ENCODE measurements around the gene RBM4. TPM values are rescaled to one million over a fixed set of nuclear protein-coding genes. Genes with fewer than 3 reads are reported as not detected.

RBM4 gene
- total and polyA plus RNA-seq, 2 of the 13 experiments (the other 11 are each of a cell fraction or from before 2014, with no cell fraction given) = 126 to 136 TPM

DNA sequence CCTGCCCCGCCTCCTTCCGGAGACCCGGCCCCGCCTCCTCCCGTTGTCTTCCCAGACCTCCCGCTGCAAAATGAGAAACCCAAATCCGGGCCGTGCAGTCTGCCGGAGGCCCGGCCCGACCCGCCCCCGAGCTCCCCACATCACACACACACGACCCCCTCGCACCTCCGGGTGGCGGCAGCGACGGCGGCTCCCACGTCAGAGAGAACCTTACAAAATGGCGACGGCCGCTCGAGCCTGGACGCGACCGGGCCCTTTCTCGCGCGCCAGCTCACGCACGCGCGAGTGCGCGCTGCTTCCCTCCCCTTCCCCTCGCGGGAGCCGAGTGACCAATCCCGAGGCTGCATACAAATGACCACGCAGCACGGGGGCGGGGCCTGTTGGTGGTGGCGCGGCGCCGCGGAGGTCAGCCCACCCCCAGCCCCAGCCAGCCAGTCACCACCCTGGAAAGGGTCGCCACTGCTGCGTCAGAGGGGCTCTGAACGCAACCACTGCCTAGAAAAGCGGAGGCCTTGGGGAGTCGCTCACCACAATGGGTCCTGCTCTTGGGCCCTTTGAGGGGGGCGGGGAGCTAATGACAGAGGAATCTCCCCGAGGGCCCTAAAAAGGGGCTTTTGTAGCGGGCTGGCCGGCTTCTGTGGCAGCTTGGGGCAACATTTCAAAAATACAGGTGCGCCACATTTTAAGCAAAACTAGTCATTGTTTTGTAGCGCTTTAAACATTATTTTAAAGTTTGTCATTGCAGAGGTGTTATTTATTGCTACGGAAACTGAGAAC, 39.3 kb downstream of the RBM4 start, which contains the start of gene RBM4B (continued):
- TF ChIP-seq, protein P1, sequence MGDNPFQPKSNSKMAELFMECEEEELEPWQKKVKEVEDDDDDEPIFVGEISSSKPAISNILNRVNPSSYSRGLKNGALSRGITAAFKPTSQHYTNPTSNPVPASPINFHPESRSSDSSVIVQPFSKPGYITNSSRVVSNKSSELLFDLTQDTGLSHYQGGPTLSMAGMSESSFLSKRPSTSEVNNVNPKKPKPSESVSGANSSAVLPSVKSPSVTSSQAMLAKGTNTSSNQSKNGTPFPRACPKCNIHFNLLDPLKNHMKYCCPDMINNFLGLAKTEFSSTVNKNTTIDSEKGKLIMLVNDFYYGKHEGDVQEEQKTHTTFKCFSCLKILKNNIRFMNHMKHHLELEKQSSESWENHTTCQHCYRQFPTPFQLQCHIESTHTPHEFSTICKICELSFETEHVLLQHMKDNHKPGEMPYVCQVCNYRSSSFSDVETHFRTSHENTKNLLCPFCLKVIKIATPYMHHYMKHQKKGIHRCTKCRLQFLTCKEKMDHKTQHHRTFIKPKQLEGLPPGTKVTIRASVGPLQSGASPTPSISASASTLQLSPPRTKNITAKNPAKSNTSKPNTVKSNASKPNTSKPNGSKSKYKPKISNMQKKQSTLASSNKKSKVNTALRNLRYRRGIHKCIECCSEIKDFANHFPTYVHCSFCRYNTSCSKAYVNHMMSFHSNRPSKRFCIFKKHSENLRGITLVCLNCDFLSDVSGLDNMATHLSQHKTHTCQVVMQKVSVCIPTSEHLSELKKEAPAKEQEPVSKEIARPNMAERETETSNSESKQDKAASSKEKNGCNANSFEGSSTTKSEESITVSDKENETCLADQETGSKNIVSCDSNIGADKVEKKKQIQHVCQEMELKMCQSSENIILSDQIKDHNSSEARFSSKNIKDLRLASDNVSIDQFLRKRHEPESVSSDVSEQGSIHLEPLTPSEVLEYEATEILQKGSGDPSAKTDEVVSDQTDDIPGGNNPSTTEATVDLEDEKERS (CRISPR knock-in tag; IDR thresholded peaks at IDR 0.05) = peak; percentile 66; the same call in 1 of the 2 replicates
- TF ChIP-seq ZNF143 (CRISPR knock-in tag; IDR thresholded peaks at IDR 0.05) (no peak; the same call in 1 of the 2 replicates), ZNF510 (CRISPR knock-in tag; IDR thresholded peaks at IDR 0.05; ENCODE audit: low read depth) (no peak), CHCHD3 (CRISPR knock-in tag; IDR thresholded peaks at IDR 0.05) (no peak), IKZF1 (IDR thresholded peaks at IDR 0.05) (no peak), ZNF446 (CRISPR knock-in tag; IDR thresholded peaks at IDR 0.05) (no peak), ZSCAN21 (CRISPR knock-in tag; IDR thresholded peaks at IDR 0.05; ENCODE audit: borderline replicate concordance) (no peak), ZNF121 (CRISPR knock-in tag; IDR thresholded peaks at IDR 0.05) (peak; percentile 31; the same call in 1 of the 2 replicates), JUND (CRISPR knock-in tag; IDR thresholded peaks at IDR 0.05) (no peak), PAX8 (CRISPR knock-in tag; IDR thresholded peaks at IDR 0.05; ENCODE audit: borderline replicate concordance) (no peak), NPAS2 (CRISPR knock-in tag; IDR thresholded peaks at IDR 0.05; ENCODE audit: borderline replicate concordance) (no peak), SP140L (CRISPR knock-in tag; IDR thresholded peaks at IDR 0.05; ENCODE audit: borderline replicate concordance) (no peak)
- TF ChIP-seq, protein P2, sequence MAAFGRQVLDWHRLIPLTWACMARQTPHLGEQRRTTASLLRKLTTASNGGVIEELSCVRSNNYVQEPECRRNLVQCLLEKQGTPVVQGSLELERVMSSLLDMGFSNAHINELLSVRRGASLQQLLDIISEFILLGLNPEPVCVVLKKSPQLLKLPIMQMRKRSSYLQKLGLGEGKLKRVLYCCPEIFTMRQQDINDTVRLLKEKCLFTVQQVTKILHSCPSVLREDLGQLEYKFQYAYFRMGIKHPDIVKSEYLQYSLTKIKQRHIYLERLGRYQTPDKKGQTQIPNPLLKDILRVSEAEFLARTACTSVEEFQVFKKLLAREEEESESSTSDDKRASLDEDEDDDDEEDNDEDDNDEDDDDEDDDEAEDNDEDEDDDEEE (CRISPR knock-in tag; IDR thresholded peaks at IDR 0.05) = peak; percentile 58; the same call in 1 of the 2 replicates
- TF ChIP-seq, protein P3, sequence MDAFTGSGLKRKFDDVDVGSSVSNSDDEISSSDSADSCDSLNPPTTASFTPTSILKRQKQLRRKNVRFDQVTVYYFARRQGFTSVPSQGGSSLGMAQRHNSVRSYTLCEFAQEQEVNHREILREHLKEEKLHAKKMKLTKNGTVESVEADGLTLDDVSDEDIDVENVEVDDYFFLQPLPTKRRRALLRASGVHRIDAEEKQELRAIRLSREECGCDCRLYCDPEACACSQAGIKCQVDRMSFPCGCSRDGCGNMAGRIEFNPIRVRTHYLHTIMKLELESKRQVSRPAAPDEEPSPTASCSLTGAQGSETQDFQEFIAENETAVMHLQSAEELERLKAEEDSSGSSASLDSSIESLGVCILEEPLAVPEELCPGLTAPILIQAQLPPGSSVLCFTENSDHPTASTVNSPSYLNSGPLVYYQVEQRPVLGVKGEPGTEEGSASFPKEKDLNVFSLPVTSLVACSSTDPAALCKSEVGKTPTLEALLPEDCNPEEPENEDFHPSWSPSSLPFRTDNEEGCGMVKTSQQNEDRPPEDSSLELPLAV (CRISPR knock-in tag; conservative IDR thresholded peaks at IDR 0.05; ENCODE audit: low read depth) = no peak
- TF ChIP-seq, protein P4, sequence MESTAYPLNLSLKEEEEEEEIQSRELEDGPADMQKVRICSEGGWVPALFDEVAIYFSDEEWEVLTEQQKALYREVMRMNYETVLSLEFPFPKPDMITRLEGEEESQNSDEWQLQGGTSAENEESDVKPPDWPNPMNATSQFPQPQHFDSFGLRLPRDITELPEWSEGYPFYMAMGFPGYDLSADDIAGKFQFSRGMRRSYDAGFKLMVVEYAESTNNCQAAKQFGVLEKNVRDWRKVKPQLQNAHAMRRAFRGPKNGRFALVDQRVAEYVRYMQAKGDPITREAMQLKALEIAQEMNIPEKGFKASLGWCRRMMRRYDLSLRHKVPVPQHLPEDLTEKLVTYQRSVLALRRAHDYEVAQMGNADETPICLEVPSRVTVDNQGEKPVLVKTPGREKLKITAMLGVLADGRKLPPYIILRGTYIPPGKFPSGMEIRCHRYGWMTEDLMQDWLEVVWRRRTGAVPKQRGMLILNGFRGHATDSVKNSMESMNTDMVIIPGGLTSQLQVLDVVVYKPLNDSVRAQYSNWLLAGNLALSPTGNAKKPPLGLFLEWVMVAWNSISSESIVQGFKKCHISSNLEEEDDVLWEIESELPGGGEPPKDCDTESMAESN (CRISPR knock-in tag; conservative IDR thresholded peaks at IDR 0.05) = no peak
- TF ChIP-seq, protein P5, sequence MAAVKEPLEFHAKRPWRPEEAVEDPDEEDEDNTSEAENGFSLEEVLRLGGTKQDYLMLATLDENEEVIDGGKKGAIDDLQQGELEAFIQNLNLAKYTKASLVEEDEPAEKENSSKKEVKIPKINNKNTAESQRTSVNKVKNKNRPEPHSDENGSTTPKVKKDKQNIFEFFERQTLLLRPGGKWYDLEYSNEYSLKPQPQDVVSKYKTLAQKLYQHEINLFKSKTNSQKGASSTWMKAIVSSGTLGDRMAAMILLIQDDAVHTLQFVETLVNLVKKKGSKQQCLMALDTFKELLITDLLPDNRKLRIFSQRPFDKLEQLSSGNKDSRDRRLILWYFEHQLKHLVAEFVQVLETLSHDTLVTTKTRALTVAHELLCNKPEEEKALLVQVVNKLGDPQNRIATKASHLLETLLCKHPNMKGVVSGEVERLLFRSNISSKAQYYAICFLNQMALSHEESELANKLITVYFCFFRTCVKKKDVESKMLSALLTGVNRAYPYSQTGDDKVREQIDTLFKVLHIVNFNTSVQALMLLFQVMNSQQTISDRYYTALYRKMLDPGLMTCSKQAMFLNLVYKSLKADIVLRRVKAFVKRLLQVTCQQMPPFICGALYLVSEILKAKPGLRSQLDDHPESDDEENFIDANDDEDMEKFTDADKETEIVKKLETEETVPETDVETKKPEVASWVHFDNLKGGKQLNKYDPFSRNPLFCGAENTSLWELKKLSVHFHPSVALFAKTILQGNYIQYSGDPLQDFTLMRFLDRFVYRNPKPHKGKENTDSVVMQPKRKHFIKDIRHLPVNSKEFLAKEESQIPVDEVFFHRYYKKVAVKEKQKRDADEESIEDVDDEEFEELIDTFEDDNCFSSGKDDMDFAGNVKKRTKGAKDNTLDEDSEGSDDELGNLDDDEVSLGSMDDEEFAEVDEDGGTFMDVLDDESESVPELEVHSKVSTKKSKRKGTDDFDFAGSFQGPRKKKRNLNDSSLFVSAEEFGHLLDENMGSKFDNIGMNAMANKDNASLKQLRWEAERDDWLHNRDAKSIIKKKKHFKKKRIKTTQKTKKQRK (IDR thresholded peaks at IDR 0.05; ENCODE audit: low read length) = no peak

Data from HepG2 (cell line).